Activated T-helper 2 cell treated with anti-CD3 and anti-CD28 coated beads, Interferon-gamma antibody, Interleukin-2, Interleukin-4, amounts not matched to agents 10 μg/mL and 5 μg/mL and 100 μg/mL, durations not matched to agents 14 hours and 24 hours and 36 hours (primary cell): ENCODE measurements around the gene SLAMF1. TPM values are rescaled to one million over a fixed set of nuclear protein-coding genes. Genes with fewer than 3 reads are reported as not detected.

Experiments
- DNase-seq: peaks from one replicate; pipeline ENCODE4 v3.0.0; 2021; ENCODE audit warnings: low spot score
- H3K27ac Mint-ChIP-seq: one replicate; pipeline ENCODE4 v1.8.0; 2021; ENCODE audit warnings: mixed read lengths
- H3K27me3 Mint-ChIP-seq: one replicate; pipeline ENCODE4 v1.8.0; 2021; ENCODE audit warnings: low read depth, mixed read lengths
- H3K36me3 Mint-ChIP-seq: one replicate; pipeline ENCODE4 v1.8.0; 2021; ENCODE audit warnings: low read depth, mixed read lengths
- H3K4me1 Mint-ChIP-seq: one replicate; pipeline ENCODE4 v1.8.0; 2021; ENCODE audit warnings: low read depth, mixed read lengths
- H3K4me3 Mint-ChIP-seq: one replicate; pipeline ENCODE4 v1.8.0; 2021; ENCODE audit warnings: low read depth, mild to moderate bottlenecking, moderate library complexity, mixed read lengths
- H3K9me3 Mint-ChIP-seq: one replicate; pipeline ENCODE4 v1.8.0; 2021; ENCODE audit warnings: mixed read lengths
- intact Hi-C: fragments of 100-400 bp; cut with micrococcal nuclease; formaldehyde crosslinking; loops from one replicate; pipeline ENCODE4 v1.15.1; 2023
- total RNA-seq: library from RNA; stranded (reverse); gene quantifications from 2 replicates; pipeline ENCODE4 v1.2.3, GENCODE V29; 2022

Gene SLAMF1
- total RNA-seq, 1 donor from 2014 or later, result 74.6 TPM

DNA sequence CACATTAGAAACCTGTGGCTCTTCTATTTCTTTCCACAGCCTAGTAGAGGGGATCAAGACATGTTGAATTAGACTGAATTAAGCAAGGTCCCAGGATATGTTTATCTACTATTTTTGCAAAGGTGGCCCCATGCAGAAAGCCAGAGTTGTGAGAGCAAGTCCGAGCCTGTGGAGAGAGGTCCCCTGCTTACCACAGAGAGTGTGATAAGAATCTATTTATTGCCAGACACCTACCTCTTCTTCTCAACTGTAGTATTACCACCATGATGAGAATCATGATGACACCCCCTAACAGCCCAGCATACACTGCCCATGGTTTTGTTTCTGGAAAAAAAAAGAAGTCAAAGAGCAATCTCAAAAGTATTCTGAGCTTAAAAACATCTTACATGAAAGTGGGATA is 23.0 kb downstream of the SLAMF1 start:
- Mint-ChIP-seq H3K9me3 (peaks cover 5% of the 10 kb centered on the region), H3K4me3 (peak overlapping the region; percentile 68), H3K4me1 (peaks cover 89% of the 10 kb centered on the region), H3K36me3 (peaks cover 85% of the 10 kb centered on the region), H3K27ac (peak overlapping the region; percentile 100), H3K27me3 (no peaks in the 10 kb centered on the region)
- intact Hi-C loops, result loop anchor here (1.0 to 10.0 kb wide), 7 partner anchors 16 to 699 kb away; partner anchors contain the start of genes NIT1, PFDN2 and TAGLN2
- DNase-seq, result no peak

GRCh38 chr1:160623227-160623633 is 23.6 kb downstream of the SLAMF1 start:
- Mint-ChIP-seq H3K4me1 (peaks cover 87% of the 10 kb centered on the region), H3K36me3 (peaks cover 84% of the 10 kb centered on the region), H3K9me3 (peaks cover 7% of the 10 kb centered on the region), H3K27me3 (no peaks in the 10 kb centered on the region), H3K27ac (peak overlapping the region; percentile 100), H3K4me3 (peak overlapping the region; percentile 68)
- intact Hi-C loops, result loop anchor here (1.0 to 10.0 kb wide), 7 partner anchors 16 to 698 kb away; partner anchors contain the start of genes NIT1, PFDN2 and TAGLN2
- no peak for DNase-seq

- intact Hi-C loops, result loop anchor here (1.0 to 10.0 kb wide), 7 partner anchors 16 to 698 kb away; partner anchors contain the start of genes NIT1, PFDN2 and TAGLN2
- peaks cover 84% of the 10 kb centered on the region for H3K36me3 Mint-ChIP-seq
- H3K4me3 Mint-ChIP-seq, result no peak overlapping the region
- H3K27ac Mint-ChIP-seq, result peak overlapping the region; percentile 100
- DNase-seq, result no peak
- H3K27me3 Mint-ChIP-seq, result no peaks in the 10 kb centered on the region
- H3K9me3 Mint-ChIP-seq, result peaks cover 7% of the 10 kb centered on the region
- peaks cover 85% of the 10 kb centered on the region for H3K4me1 Mint-ChIP-seq
These were observed 24.2 kb downstream of the SLAMF1 start for GRCh38 chr1:160622501-160623226.

DNA sequence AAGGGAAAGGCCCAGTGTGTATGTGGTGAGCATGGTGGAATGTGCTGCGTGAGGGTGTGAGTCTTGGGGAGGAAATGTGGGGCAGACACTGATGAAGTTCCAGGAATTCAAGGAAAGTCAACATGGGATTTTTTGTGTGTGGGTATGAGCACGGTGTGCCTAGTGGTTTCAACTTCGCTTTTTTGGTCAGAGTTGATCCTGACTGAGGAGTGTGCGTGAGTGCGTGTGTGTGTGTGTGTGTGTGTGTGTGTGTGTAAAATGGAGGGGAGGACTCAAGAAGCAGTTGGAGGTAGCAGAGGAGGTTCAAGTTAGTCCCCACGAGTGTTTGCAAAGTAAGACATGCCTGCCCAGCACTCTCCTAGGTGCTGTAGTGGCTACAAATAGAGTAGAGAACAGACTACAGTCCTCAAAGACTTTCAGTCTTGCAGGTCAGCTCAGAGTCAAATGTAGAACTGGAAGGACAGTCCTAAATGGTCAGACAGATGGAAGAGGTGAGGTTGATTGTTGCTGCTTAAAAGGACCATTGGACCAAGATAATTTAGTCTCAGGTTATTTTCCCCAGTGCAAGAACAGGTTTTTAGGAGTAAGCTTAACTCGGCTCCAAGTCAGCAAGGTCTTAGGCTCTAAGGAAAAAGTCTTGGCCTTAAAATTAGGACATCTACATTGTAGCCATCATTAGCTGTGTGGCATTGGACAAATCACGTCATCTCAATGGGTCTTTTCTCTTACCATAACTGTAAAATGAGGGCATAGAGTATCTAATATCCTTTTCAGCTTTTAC is 25.0 kb downstream of the SLAMF1 start:
- intact Hi-C loops, result loop anchor here (2.0 to 10.0 kb wide), 4 partner anchors 15 to 697 kb away; partner anchors contain the start of genes NIT1, PFDN2 and TAGLN2

GRCh38 chr1:160620942-160621632 is 25.8 kb downstream of the SLAMF1 start:
- peaks cover 7% of the 10 kb centered on the region for H3K9me3 Mint-ChIP-seq

More for the DNA sequence above, 25.0 kb downstream of the SLAMF1 start:
- H3K4me3 Mint-ChIP-seq, result peak overlapping the region; percentile 23
- peaks cover 7% of the 10 kb centered on the region for H3K9me3 Mint-ChIP-seq
- no peak for DNase-seq
- peak overlapping the region; percentile 100 for H3K27ac Mint-ChIP-seq
- H3K4me1 Mint-ChIP-seq, result peaks cover 79% of the 10 kb centered on the region
- H3K36me3 Mint-ChIP-seq, result peaks cover 87% of the 10 kb centered on the region
- no peaks in the 10 kb centered on the region for H3K27me3 Mint-ChIP-seq

DNA sequence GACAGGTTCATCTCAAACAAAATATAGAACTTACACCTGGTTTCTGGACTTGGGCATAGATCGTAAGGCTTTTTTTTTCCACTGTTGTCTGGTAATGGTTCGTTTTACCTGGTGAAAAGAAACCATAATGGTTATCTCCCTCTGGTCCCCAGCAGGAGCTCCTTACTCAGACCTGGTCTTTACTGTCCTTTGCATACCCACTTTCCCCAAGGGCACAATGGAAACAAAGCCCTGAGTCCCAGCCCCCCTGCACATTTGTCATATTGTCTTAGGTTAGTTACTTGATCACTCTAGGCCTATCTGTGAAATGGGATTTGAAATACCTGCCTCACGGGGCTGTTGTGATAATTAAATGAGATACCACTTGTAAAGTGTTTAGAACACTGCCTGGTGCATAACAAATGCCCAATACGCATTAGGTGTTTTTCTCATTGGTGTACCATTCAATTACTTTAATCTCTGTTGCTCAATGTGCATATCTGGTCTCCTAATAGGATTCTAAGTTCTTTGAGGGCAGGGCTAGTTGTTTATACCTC is 27.0 kb downstream of the SLAMF1 start:
- no peaks in the 10 kb centered on the region for H3K27me3 Mint-ChIP-seq
- peak overlapping the region; percentile 66 for H3K27ac Mint-ChIP-seq
- DNase-seq, result no peak
- peaks cover 87% of the 10 kb centered on the region for H3K36me3 Mint-ChIP-seq
- no peak overlapping the region for H3K4me3 Mint-ChIP-seq
- peaks cover 64% of the 10 kb centered on the region for H3K4me1 Mint-ChIP-seq
- intact Hi-C loops, result loop anchor here (5.0 to 10.0 kb wide), 3 partner anchors 42 to 695 kb away; partner anchors contain the start of genes NIT1, PFDN2 and TAGLN2
- peaks cover 7% of the 10 kb centered on the region for H3K9me3 Mint-ChIP-seq

More at GRCh38 chr1:160620942-160621632, 25.8 kb downstream of the SLAMF1 start:
- H3K36me3 Mint-ChIP-seq, result peaks cover 89% of the 10 kb centered on the region
- peak overlapping the region; percentile 100 for H3K27ac Mint-ChIP-seq
- H3K27me3 Mint-ChIP-seq, result no peaks in the 10 kb centered on the region
- intact Hi-C loops, result loop anchor here (5.0 to 10.0 kb wide), 3 partner anchors 41 to 696 kb away; partner anchors contain the start of genes NIT1, PFDN2 and TAGLN2
- H3K4me1 Mint-ChIP-seq, result peaks cover 73% of the 10 kb centered on the region
- DNase-seq, result no peak
- peak overlapping the region; percentile 23 for H3K4me3 Mint-ChIP-seq

DNA sequence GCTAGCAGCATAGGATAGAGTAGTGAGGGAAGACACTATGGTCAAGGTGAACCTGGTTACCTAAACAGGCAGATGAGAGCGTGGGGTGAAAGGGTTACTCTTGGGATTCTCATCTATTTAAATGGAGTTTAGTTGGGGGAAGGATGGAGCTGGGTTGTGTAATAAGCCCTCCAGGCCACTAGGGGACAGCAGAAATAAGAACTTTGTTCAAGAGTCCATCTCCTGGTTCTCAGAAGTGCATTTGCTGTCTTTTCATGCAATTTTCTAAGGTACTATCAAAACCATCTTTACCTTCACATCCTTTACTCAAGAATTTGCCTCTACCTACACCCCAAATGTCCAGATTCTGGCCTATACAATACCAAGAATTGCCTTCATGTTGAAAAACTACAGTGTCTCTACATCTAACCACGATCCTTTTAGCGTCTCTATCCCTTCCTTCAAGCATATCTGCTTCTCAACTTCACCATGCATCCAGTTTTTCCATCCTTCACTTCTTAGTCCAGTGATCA is 28.0 kb downstream of the SLAMF1 start:
- H3K9me3 Mint-ChIP-seq, result peaks cover 7% of the 10 kb centered on the region
- H3K36me3 Mint-ChIP-seq, result peaks cover 85% of the 10 kb centered on the region
- intact Hi-C loops, result no loop called here
- no peak overlapping the region for H3K4me3 Mint-ChIP-seq
- H3K27ac Mint-ChIP-seq, result peak overlapping the region; percentile 66
- DNase-seq, result no peak
- H3K4me1 Mint-ChIP-seq, result peaks cover 54% of the 10 kb centered on the region
- no peaks in the 10 kb centered on the region for H3K27me3 Mint-ChIP-seq

- Mint-ChIP-seq H3K4me3 (no peak overlapping the region), H3K9me3 (peaks cover 7% of the 10 kb centered on the region)
These were observed 28.5 kb downstream of the SLAMF1 start for GRCh38 chr1:160618327-160618726.

GRCh38 chr1:160615660-160616059 is 31.2 kb downstream of the SLAMF1 start:
- no peaks in the 10 kb centered on the region for H3K27me3 Mint-ChIP-seq
- H3K36me3 Mint-ChIP-seq, result peaks cover 87% of the 10 kb centered on the region
- intact Hi-C loops, result no loop called here
- no peak overlapping the region for H3K4me3 Mint-ChIP-seq
- DNase-seq, result no peak
- no peak overlapping the region for H3K27ac Mint-ChIP-seq
- peaks cover 41% of the 10 kb centered on the region for H3K4me1 Mint-ChIP-seq
- H3K9me3 Mint-ChIP-seq, result peaks cover 7% of the 10 kb centered on the region

More at GRCh38 chr1:160618327-160618726, 28.5 kb downstream of the SLAMF1 start:
- Mint-ChIP-seq H3K27ac (peak overlapping the region; percentile 5), H3K27me3 (no peaks in the 10 kb centered on the region), H3K4me1 (peaks cover 50% of the 10 kb centered on the region), H3K36me3 (peaks cover 86% of the 10 kb centered on the region)
- DNase-seq, result no peak
- intact Hi-C loops, result no loop called here

GRCh38 chr1:160614410-160614809 is 32.4 kb downstream of the SLAMF1 start:
- Mint-ChIP-seq H3K36me3 (peaks cover 87% of the 10 kb centered on the region), H3K27ac (no peak overlapping the region), H3K4me3 (no peak overlapping the region), H3K9me3 (peaks cover 7% of the 10 kb centered on the region), H3K4me1 (peaks cover 42% of the 10 kb centered on the region), H3K27me3 (no peaks in the 10 kb centered on the region)
- no peak for DNase-seq
- intact Hi-C loops, result no loop called here

DNA sequence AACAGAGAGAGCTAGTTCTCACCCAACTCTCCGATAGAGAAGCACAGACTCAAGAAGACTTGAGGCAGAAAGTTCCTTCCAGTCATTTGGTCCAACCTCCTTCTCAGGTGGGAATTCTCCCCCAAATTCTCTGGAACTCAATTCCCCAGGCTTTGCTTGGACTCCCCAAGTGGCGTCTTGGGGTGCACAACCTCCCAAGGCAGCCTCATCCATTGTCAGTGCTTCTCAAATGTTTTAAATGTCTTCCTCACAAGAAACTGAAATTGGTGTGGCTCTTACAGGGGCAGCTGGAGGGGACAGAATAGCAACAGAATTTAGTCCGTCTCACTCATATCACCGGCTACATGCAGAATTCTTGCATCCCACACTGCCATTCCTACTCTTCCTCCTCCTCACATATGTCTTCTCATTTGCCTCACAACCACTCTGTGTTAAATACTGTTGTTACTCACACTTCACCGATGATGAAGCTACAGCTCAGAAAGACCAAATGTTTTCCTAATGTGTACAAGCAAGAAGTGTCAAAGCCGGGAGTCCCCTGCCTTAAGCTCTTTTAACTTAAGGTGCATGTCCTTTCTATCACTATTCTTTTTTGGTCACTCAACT is 34.1 kb downstream of the SLAMF1 start:
- intact Hi-C loops, result no loop called here
- H3K4me3 Mint-ChIP-seq, result no peak overlapping the region
- H3K9me3 Mint-ChIP-seq, result no peaks in the 10 kb centered on the region
- H3K27me3 Mint-ChIP-seq, result no peaks in the 10 kb centered on the region
- H3K4me1 Mint-ChIP-seq, result peaks cover 42% of the 10 kb centered on the region
- DNase-seq, result no peak
- peak overlapping the region; percentile 21 for H3K27ac Mint-ChIP-seq
- peaks cover 88% of the 10 kb centered on the region for H3K36me3 Mint-ChIP-seq
